GM18498 (cell line): ENCODE data around the gene ANO10.
A peak's percentile ranks its signal among the peaks of the same experiment; 100 is the strongest.
"Not testable (repeated sequence)": the region's sequence is repeated elsewhere in the genome, so short reads cannot be mapped to it uniquely, and the experiment has no call there.

ENCODE experiments used
- ATAC-seq: cut with Tn5 transposase; IDR thresholded peaks from one replicate; pipeline ENCODE4 v1.9.1; 2021; ENCODE audit warnings: mild to moderate bottlenecking, moderate library complexity; ENCODE audit not compliant: unreplicated experiment

ANO10 gene, protein sequence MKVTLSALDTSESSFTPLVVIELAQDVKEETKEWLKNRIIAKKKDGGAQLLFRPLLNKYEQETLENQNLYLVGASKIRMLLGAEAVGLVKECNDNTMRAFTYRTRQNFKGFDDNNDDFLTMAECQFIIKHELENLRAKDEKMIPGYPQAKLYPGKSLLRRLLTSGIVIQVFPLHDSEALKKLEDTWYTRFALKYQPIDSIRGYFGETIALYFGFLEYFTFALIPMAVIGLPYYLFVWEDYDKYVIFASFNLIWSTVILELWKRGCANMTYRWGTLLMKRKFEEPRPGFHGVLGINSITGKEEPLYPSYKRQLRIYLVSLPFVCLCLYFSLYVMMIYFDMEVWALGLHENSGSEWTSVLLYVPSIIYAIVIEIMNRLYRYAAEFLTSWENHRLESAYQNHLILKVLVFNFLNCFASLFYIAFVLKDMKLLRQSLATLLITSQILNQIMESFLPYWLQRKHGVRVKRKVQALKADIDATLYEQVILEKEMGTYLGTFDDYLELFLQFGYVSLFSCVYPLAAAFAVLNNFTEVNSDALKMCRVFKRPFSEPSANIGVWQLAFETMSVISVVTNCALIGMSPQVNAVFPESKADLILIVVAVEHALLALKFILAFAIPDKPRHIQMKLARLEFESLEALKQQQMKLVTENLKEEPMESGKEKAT

DNA sequence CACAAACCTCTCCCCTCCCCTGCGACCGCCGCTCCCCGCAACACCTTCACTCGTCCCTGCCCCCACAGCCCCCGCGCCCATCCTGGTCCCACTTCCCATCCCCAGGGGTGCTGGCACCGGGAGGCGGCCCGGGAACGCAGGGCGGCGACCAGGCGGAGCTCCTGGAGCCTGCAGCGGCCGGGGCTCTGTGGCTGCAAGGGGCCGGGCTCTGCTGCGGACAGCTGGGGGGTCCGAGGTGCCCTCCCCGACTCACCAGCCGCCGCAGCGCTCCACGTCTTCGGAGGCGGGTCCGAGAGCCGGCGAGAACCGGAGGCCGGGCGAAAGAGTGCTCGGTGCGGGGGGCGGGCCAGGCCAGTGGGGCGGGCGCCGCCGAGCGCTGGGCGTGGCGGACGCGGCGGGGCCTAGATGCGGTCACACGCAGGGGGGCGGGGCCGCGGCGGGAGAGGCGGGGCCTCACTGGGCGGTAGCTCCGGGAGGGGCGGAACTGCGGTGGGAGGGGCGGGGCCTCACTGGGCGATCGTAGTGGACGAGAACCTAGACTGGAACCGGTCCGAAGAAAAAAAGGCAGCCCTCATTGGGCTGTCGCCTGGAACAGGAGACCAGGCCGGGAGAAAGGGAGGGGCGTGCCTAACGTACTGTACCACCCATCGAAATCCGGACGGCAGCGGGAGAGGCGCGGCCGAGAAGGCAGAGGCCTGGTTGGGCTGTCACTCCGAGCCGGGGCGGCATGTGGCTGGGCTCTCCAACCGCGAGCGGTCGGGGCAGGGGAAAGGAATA, at the start of gene ANO10:
Gene ANO10, minus strand, starts transcription at position 356 of the 777 bp plus-strand sequence. CDS start 16,159 bp downstream, outside the sequence.
- peak; percentile 93 for ATAC-seq

DNA sequence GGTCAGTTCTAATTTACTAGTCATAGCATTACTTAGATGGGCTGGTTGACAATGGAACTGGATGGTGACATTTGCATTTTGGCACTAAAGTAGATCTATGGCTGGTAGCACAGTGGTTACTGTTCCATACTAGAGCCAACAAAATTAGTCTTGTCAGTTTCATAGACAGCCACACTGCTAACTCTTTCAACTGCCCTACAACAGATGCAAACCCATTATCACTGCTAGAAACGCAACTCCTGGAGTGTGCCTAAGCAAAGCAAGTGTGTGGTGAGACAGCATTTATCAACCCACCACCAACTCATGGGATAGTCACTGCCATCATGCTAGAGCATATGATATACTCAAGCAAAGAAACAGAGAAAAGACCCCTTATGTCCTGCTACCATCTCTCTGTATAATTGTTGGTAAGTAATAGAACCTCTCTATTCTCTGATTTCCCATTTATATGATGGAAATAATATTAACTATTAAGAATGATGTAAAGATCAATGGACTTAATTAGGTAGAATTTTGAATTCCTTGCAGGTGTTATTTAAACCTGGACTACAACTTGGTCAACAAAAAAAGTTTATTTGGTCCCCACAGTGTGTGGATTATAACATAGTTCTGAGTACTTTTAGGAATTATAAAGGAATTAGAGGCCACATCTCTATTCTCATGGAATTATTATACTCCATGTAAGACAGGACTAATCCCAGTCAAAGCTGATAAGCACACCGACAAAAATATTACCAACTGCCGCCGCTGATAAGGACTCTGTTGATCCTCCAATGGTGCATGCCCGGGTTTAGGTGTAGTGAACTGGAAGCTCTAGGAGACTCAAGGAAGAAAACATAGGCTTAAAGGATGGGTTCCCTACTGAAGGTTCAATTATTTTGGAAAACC, 49.1 kb upstream of the ANO10 start:
- ATAC-seq, result no peak

DNA sequence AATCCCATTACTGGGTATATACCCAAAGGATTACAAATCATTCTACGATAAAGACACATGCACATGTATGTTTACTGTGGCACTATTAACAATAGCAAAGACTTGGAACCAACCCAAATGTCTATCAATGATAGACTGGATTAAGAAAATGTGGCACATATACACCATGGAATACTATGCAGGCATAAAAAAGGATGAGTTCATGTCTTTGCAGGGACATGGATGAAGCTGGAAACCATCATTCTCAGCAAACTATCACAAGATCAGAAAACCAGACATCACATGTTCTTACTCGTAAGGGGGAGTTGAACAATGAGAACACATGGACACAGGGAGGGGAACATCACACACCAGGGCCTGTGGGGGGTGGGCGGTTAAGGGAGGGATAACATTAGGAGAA, 43.2 kb upstream of the ANO10 start:
- ATAC-seq, result not testable (repeated sequence)

DNA sequence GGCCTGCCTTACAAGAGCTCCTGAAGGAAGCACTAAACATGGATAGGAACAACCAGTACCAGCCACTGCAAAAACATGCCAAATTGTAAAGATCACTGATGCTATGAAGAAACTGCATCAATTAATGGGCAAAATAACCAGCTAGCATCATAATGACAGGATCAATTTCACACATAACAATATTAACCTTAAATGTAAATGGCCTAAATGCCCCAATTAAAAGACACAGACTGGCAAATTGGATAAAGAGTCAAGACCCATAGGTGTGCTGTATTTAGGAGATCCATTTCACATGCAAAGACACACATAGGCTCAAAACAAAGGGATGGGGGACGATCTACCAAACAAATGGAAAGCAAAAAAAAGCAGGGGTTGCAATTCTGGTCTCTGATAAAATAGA, 39.6 kb upstream of the ANO10 start:
- not testable (repeated sequence) for ATAC-seq

DNA sequence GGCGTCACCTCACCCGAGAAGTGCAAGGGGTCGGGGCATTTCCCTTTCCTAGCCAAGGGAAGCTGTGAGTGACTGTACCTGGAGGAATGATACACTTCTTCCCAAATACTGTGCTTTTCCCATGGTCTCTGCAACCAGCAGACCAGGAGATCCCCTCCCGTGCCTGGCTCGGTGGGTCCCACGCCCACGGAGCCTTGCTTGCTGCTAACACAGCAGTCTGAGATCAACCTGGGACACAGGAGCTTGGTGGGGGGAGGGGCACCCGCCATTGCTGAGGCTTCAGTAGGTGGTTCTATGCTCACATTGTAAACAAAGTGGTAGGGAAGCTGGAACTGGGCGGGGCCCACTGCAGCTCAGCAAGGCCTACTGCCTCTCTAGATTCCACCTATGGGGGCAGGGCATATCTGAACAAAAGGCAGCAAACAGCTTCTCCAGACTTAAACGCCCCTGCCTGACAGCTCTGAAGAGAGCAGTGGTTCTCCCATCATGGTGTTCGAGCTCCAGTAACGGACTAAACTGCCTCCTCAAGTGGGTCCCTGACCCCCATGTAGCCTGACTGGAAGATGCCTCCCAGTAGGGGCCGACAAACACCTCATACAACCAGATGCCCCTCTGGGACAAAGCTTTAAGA, 37.6 kb upstream of the ANO10 start:
- no peak for ATAC-seq

DNA sequence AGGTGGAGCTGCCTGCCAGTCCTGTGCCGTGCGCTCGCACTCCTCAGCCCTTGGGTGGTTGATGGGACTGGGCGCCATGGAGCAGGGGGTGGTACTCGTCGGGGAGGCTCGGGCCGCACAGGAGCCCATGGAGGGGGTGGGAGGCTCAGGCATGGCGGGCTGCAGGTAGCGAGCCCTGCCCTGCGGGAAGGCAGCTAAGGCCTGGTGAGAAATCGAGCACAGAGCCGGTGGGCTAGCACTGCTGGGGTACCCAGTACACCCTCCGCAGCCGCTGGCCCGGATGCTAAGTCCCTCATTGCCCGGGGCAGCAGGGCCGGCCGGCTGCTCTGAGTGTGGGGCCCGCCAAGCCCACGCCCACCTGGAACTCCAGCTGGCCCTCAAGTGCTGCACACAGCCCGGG, 34.6 kb upstream of the ANO10 start:
- not testable (repeated sequence) for ATAC-seq

DNA sequence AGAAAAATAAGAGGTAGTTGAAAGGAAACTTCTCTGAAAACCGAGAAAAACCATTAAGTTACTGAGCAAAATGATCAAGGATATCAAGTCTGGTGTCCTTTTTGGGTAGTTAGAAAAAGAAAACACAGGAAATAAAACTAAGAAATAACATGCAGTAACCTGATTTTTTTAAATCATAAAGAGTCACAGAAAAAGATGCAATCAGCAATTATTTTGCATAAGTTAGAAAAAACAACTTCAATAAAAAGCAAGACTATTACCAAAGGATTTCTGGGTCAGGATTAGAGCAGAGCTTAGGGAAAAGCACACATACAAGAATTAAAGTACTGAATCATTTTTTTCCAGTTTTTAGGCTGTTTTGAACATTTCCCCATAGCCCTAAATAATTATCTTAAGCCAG, 28.5 kb upstream of the ANO10 start:
- no peak for ATAC-seq

DNA sequence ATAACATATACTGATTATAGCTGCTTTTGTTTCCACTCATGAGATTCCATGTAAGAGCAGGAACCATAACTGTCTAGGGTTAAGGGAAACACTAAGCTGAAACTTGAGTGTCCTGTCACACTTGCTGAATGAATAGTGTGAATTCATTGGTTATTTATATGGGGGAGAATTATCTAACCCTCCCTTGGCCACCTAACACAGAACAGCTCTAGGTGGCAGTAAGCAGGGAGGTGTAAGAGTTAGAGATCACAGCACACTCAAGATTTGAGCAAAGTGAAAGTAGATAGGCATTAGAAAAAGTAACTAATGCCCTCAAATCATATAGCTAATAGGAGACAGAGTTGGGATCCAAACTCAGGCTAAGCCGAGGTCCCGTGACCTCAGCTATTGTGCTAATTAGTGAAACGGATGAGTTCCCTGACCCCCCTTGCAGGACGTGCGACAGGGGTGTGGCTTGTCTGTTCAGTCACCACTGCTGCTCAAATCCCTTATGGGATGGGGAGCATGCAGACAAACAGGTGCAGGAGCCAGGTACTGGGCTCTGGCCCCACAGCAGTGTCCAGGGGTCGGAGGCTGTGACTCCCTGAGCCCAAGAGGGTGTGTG, 27.7 kb upstream of the ANO10 start:
- no peak for ATAC-seq

DNA sequence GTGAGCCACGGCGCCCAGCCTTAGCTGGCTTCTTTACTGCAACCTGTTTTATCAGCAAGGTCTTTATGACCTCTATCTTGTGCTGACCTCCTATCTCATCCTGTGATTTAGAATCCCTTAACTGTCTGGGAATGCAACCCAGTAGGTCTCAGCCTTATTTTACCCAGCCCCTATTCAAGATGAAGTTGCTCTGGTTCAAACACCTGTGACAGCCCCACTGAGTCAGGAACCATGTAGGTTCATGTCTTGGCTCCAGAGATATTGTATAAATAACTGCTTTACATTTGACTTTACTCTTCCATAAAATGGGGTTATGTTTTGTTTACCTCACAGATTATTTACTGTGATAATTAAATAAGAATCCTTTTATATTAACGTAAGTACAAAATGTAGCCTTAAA, 27.1 kb upstream of the ANO10 start:
- ATAC-seq, result no peak

DNA sequence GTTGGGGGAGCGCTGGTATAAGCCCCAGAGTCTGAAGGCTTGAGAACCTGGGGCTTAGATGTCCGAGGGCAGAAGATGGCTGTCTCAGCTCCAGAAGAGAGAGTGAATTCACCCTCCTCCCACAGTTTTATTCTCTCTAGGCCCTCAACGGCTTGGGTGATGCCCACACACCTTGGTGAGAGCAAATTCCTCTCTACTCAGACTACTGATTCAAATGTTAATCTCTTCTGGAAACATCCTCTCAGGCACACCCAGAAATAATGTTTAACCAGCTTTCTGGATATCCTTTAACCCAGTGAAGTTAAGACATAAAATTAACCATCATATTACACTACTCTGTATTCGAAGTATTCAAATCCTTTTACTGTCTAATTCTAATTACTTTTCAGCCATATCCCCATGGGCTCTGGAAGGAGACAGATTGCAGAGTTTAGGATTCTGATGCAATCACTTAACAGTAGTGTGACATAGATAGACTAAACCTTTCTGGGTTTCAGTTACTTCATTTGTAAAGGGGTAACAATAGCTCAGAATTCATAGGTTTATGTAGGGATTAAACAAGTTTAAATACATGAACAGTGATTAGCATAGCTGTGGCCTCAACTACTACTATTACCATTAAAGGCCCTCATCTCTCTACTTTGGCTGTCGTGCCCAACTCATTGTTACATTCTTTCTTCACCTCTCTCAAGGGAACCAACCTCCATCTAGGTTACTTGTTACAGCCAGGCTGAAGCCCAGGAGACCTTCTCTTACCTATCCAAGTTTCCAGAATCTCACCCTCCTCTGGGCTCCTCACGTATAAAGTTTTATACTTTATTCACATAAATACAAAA, 25.7 kb upstream of the ANO10 start:
- no peak for ATAC-seq

DNA sequence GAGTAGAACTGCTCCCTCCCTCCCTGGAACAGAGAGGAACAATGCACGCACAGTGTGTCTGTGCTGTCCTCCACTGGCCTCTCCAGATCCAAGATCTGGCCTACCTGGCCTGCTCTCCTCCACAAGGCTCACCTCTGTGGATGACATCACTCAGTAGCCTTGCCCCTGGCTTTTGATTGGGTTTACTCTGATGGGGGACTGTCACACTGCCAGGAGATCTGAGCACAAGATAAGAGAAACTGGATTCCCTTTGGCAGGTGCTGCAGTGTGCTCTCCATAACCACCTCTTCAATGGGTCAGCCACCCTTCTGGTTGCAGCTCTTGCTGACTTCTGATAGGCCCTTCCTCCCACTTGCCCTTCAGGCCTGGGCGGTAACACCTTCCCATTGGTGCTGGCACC, 22.6 kb upstream of the ANO10 start:
- ATAC-seq, result no peak

DNA sequence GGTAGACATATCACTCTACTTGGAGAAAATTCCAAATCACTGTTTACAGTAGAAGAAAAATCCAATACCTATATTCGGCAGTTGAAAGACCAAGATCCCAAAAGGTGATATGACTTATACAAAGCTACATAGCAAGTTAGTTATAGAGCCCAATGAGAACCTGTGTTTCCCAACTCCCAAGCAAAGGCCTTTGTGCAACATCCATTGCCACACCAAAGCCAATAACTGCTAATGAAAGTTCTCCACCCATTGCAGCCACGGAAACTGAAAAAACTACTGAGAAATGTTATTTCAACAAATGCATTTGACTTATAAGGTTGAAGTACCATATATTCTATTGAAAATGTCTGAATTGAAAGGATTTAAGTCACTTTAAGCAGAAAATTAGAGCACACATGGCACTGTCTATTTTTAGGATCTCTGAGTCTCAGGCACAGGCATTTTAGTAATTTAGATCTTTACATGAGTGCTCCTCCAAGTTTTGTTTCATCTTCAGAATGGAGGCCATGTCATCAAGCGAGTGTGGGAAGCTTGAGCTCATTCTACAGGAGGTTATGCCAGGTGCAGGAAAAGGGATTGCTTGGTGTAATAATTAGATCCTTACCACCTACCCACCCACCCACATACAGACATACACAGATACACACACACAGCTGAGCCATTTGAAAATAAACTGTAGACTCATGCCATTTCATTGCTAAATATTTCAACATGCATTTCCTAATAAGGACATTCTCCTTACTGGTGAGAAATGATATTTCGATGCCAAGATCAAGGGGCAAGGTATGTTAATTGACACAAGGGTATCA, 19.7 kb upstream of the ANO10 start:
- ATAC-seq, result no peak

DNA sequence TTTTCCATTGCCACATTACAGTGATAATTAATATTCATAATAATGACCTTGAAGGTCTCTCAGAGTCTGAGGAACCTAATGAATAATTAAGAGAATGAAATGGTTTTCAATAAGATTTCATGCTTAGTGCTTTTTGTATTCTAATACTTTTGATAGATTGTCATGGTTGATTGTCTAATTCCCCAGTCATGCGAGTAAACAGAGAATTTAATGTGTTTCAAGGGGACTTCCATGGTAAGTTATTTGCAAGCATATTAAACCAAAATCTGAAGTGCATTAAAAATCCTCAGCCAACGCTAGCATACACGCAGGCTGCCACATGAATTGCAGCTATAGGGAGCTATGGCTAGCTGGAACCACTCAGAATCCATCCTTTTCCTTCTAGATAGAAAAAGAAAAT, 18.9 kb upstream of the ANO10 start:
- ATAC-seq, result no peak

DNA sequence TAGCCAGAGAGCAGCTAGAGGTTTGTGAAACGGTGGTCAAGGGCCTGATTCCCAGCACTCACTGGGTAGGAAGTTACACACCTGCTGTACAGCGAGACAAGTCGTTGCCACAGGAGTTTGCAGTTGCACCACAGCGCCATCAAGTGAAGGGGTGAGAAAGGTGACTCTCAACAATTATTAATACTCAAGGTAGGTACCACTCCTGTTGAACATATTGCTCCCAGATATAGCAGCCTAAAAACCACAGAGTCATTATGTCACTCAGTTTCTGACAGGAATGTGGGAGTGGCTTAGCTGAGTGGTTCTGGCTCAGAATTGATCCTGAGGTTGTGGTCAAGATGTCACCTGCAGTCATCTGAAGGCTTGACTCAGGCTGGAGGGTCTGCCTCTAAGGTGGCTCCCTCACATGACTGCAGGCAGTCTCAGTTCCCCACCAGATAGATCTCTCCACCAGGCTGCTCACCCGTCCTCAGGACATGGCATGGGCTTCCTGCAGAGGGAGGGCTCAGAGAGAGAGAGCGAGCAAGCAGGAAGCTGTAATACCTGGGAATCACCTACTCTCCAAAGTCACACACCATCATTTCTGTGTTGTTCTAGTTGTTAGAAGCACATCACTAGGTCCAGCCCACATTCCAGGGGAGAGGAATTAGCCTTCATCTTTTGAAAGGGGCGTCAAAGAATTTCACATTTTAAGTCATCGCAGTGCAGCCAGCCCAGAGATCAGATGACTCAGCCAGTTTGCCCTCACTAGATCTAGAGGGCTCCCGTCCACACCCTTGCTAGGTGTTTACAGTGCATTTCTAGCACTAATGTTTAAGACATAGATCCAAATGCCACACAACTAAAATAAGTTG, 17.0 kb upstream of the ANO10 start:
- peak; percentile 50 for ATAC-seq

DNA sequence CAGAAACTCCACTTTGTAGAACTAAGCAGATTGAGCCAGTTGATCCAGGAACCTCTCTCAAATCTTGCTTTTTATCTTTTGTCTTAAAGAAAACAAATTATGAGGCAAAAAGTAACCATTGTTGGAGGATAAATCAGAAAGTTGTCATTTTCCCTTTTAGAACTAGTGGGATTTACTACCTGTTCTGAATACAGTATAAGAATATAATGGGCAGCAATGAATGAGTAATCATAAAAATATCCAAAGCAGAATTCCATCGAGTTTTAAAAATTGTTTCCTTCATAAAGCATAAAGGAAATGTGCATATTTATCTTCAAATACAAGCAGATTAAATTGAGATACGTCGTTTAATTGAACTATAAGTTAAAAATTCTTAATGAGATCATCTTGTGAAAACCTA, 15.9 kb upstream of the ANO10 start:
- no peak for ATAC-seq

DNA sequence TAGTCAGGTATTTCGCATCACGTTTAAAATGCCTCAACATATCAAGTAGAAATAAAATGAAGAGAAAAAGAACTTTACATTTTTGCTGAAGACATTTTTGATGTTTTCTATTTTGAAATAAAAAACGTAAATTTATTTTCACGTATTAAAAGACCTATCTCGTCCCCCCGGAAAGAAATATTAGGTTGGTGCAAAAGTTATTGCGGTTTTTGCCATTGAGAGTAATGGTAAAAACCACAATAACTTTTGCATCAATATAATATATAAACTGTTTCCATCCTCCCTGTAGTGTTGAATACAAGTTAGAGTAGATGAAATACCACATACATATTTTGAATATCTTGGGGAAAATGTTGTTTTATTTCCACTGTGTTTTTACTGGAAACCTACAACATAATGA, 11.2 kb upstream of the ANO10 start:
- ATAC-seq, result no peak

DNA sequence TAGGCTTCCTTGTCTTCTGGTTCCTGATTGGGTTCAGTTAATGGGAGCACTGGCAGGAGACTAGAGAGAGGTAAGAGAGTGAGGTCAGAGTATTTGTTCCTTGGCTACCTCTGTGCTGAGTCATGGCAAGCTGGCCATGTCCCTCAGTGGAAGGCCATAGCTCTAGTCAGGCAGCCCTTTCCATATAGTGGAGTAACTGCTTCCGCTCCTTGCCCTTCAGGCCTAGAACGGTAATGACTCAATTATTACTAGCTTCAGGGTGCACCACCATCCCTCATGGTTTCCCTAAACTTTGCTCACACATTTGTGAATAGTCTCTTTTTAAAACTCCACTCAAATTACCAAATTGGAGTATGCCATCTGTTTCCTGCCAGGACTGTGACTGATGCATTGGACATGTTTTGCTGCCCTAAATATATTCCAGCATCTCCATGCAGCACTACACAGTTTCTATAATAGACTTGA, 10.5 kb upstream of the ANO10 start:
- ATAC-seq, result no peak
